ENCODE results near the gene CLMN.

CLMN gene

GRCh38 chr14:95197551-95197950, 122.2 kb downstream of the CLMN start:
- TF ChIP-seq CTCF (IDR thresholded peaks at IDR 0.05; ENCODE audit: low read depth, low read length): no peak

GRCh38 chr14:95196826-95197545, 122.7 kb downstream of the CLMN start:
- no peak for TF ChIP-seq CTCF (IDR thresholded peaks at IDR 0.05; ENCODE audit: low read depth, low read length)
- no peak overlapping the region for H3K4me3 ChIP-seq (ENCODE audit: low read depth, low read length)

More at GRCh38 chr14:95197551-95197950, 122.2 kb downstream of the CLMN start:
- no peak overlapping the region for H3K4me3 ChIP-seq (ENCODE audit: low read depth, low read length)

GRCh38 chr14:95196268-95196667, 123.4 kb downstream of the CLMN start:
- H3K4me3 ChIP-seq (ENCODE audit: low read depth, low read length): no peak overlapping the region
- TF ChIP-seq CTCF (IDR thresholded peaks at IDR 0.05; ENCODE audit: low read depth, low read length): 0 out of 2 replicates have a peak, but pooled peaks have one; percentile 5

GRCh38 chr14:95195031-95195430, 124.7 kb downstream of the CLMN start:
- no peak overlapping the region for H3K4me3 ChIP-seq (ENCODE audit: low read depth, low read length)
- TF ChIP-seq CTCF (IDR thresholded peaks at IDR 0.05; ENCODE audit: low read depth, low read length): no peak

GRCh38 chr14:95193081-95193480, 126.6 kb downstream of the CLMN start:
- TF ChIP-seq CTCF (IDR thresholded peaks at IDR 0.05; ENCODE audit: low read depth, low read length): no peak
- no peak overlapping the region for H3K4me3 ChIP-seq (ENCODE audit: low read depth, low read length)

- no peak overlapping the region for H3K4me3 ChIP-seq (ENCODE audit: low read depth, low read length)
- TF ChIP-seq CTCF (IDR thresholded peaks at IDR 0.05; ENCODE audit: low read depth, low read length): no peak
Observed at GRCh38 chr14:95192311-95192710, 127.4 kb downstream of the CLMN start.

GRCh38 chr14:95191445-95192199, 128.1 kb downstream of the CLMN start:
- H3K4me3 ChIP-seq (ENCODE audit: low read depth, low read length): no peak overlapping the region
- TF ChIP-seq CTCF (IDR thresholded peaks at IDR 0.05; ENCODE audit: low read depth, low read length): no peak

Measured in WI38 (cell line).